GM13976 (cell line): ENCODE results near the gene SLC12A7.
A peak's percentile ranks its signal among the peaks of the same experiment; 100 is the strongest.
"Not testable (repeated sequence)": the region's sequence is repeated elsewhere in the genome, so short reads cannot be mapped to it uniquely, and the experiment has no call there.

Experiments
- DNase-seq: peaks from one replicate; pipeline ENCODE4 v3.0.0; 2012; ENCODE audit warnings: low spot score
- CTCF ChIP-seq: IDR thresholded peaks from 2 replicates; pipeline ENCODE4 v1.5.1; 2012; ENCODE audit warnings: borderline replicate concordance, mild to moderate bottlenecking; ENCODE audit not compliant: insufficient read depth; ENCODE audit errors: extremely low read depth, missing control alignments, control extremely low read depth
- in situ Hi-C: fragments of 300-500 bp; cut with MboI; formaldehyde crosslinking; loops from one replicate; pipeline ENCODE4 v1.12.0; 2022; ENCODE audit warnings: low sequenced_read_pairs, mixed read lengths, inconsistent platforms; ENCODE audit not compliant: unreplicated experiment

The SLC12A7 gene

GRCh38 chr5:1111727-1112289, at the start of gene SLC12A7:
SLC12A7 (minus strand) TSS chr5:1112063; CDS start chr5:1111991, 72 bp downstream.
- in situ Hi-C loops, result no loop called here
- DNase-seq, result peak; percentile 88
- no peak for TF ChIP-seq CTCF

GRCh38 chr5:1161108-1161832, 49.4 kb upstream of the SLC12A7 start:
- no peak for TF ChIP-seq CTCF
- no peak for DNase-seq
- in situ Hi-C loops, result no loop called here

GRCh38 chr5:1159774-1160406, 48.0 kb upstream of the SLC12A7 start:
- in situ Hi-C loops, result no loop called here
- no peak for TF ChIP-seq CTCF
- DNase-seq, result no peak

- in situ Hi-C loops, result no loop called here
- no peak for DNase-seq
- no peak for TF ChIP-seq CTCF
These were observed 47.4 kb upstream of the SLC12A7 start for GRCh38 chr5:1159341-1159675.

- no peak for DNase-seq
- TF ChIP-seq CTCF, result no peak
- in situ Hi-C loops, result no loop called here
These were observed 46.9 kb upstream of the SLC12A7 start for GRCh38 chr5:1158647-1159340.

GRCh38 chr5:1157461-1157986, 45.7 kb upstream of the SLC12A7 start:
- in situ Hi-C loops, DNase-seq: not testable (repeated sequence)
